ENCODE data around the gene SMYD5. TPM values are rescaled to one million over a fixed set of nuclear protein-coding genes. Genes with fewer than 3 reads are reported as not detected.

The SMYD5 gene
- total RNA-seq, 2 donors from 2014 or later: 10.1 to 19.4 TPM

- no peak for TF ChIP-seq CTCF (IDR thresholded peaks at IDR 0.05)
- TF ChIP-seq POLR2A (IDR thresholded peaks at IDR 0.05): no peak
- Histone ChIP-seq H3K9me3 (no peaks in the 10 kb centered on the region), H3K4me3 (no peak overlapping the region), H3K27ac (no peak overlapping the region), H3K36me3 (replicated peaks in 1 of 2; ENCODE audit: insufficient read depth in 1 of 2, low read depth in 2 of 2) (peaks cover 11 to 31% of the 10 kb centered on the region in 2 donors), H3K4me1 (peaks cover 4% of the 10 kb centered on the region), H3K27me3 (no peaks in the 10 kb centered on the region)
- intact Hi-C loops (cut with DNase I): no loop called here
- WGBS, 2 donors: 85 to 86% methylated on average over 3 of the region's 3 CpGs
- ATAC-seq (no peak), DNase-seq (no peak)
Measured at GRCh38 chr2:73244580-73244979, 30.5 kb downstream of the SMYD5 start.

GRCh38 chr2:73246850-73247249, 32.8 kb downstream of the SMYD5 start:
- H3K4me3 ChIP-seq: no peak overlapping the region
- no peak overlapping the region for H3K27ac ChIP-seq
- TF ChIP-seq CTCF (IDR thresholded peaks at IDR 0.05): no peak
- H3K4me1 ChIP-seq: peaks cover 17% of the 10 kb centered on the region
- no peak for DNase-seq
- no peak for ATAC-seq
- WGBS, 2 donors: 76 to 78% methylated on average over 3 of the region's 3 CpGs
- peaks cover 7 to 35% of the 10 kb centered on the region in 2 donors for H3K36me3 ChIP-seq (replicated peaks in 1 of 2; ENCODE audit: insufficient read depth in 1 of 2, low read depth in 2 of 2)
- intact Hi-C loops (cut with DNase I): no loop called here
- H3K9me3 ChIP-seq: no peaks in the 10 kb centered on the region
- no peaks in the 10 kb centered on the region for H3K27me3 ChIP-seq

GRCh38 chr2:73249636-73250035, 35.6 kb downstream of the SMYD5 start:
- TF ChIP-seq CTCF (IDR thresholded peaks at IDR 0.05): no peak
- no peak for TF ChIP-seq POLR2A (IDR thresholded peaks at IDR 0.05)
- Histone ChIP-seq H3K27ac (peak overlapping the region in 1 of 4 donors; percentile 1), H3K4me3 (no peak overlapping the region), H3K36me3 (replicated peaks in 1 of 2; ENCODE audit: insufficient read depth in 1 of 2, low read depth in 2 of 2) (peaks cover 7 to 35% of the 10 kb centered on the region in 2 donors), H3K9me3 (no peaks in the 10 kb centered on the region), H3K27me3 (no peaks in the 10 kb centered on the region), H3K4me1 (peaks cover 17% of the 10 kb centered on the region)
- DNase-seq (peak in 1 of 4 donors; percentile 26), ATAC-seq (no peak)
- WGBS, 2 donors: 81 to 93% methylated on average over 9 of the region's 9 CpGs
- intact Hi-C loops (cut with DNase I): no loop called here

DNA sequence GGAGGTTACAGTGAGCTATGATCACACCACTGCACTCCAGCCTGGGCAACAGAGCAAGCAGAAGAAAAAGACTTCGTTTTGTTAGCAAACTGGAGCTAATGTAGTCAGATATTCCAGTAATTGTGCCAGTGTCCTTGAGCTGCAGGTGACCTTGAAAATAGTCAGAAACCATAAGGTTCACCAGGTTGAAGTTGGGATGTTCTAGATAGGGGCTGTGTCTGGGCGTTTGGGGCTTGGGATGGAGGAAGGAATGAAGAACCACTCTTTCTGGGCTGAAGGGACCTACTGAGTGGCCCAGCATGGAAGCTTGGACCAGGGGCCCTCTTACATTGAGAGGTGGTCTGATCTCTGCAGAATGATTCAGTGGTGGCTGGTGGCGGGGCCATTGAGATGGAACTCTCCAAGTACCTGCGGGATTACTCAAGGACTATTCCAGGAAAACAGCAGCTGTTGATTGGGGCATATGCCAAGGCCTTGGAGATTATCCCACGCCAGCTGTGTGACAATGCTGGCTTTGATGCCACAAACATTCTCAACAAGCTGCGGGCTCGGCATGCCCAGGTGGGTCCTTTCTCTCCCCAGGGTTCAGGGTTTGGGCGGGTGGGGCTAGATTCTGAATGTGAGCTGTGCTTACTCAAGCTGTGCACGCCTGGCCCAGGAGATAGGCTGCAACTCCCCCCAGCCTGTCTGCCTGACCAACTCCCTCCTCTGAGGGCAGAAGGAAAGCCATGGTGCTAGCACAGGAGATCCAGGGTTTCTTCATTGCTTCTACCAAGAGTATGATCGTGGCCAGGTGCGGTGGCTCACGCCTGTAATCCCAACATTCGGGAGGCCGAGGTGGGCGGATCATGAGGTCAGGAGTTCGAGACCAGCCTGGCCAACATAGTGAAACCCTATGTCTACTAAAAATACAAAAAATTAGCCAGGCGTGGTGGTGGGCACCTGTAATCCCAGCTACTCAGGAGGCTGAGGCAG, 37.1 kb downstream of the SMYD5 start:
- ATAC-seq: peak; percentile 61
- Histone ChIP-seq H3K27ac (peak overlapping the region in 3 of 4 donors; percentile 5 to 30 (median 8)), H3K9me3 (no peaks in the 10 kb centered on the region), H3K27me3 (no peaks in the 10 kb centered on the region), H3K4me1 (peaks cover 17% of the 10 kb centered on the region), H3K36me3 (replicated peaks in 1 of 2; ENCODE audit: insufficient read depth in 1 of 2, low read depth in 2 of 2) (peaks cover 7 to 24% of the 10 kb centered on the region in 2 donors), H3K4me3 (no peak overlapping the region)
- DNase-seq: peak; percentile 56 to 77 (median 66)
- intact Hi-C loops (cut with DNase I): no loop called here
- TF ChIP-seq CTCF (IDR thresholded peaks at IDR 0.05) (no peak), POLR2A (IDR thresholded peaks at IDR 0.05) (no peak)
- 55 to 60% methylated on average over 17 of the region's 17 CpGs for WGBS, 2 donors
